Hepatic stellate cell (primary cell): Measurements from ENCODE around the gene PKD2L1.
"Not testable (repeated sequence)": the region's sequence is repeated elsewhere in the genome, so short reads cannot be mapped to it uniquely, and the experiment has no call there.

Source experiments
- DNase-seq: peaks from one replicate; pipeline ENCODE4 v3.0.0; 2011; ENCODE audit warnings: low spot score

The PKD2L1 gene

DNA sequence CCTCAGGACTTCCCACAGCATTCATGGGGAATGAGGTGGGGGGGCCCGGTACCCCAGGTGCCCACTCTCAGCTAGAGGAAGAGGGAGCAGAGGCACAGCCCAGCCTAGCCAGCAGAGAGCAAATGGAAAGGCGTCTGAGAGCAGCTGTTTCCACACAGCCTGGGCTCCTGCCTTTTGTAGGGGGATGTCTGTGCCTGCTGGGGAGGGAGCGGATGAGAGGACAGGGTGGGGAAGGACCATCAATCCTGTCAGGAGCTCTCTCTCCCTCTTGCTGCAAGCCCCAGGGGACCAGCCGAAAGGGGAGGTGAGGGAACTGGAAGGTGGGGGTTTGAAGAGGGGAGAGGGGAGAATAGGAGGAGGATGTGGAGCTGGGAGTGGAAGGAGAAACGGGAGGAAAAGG, at the start of gene PKD2L1:
PKD2L1 (minus strand) TSS at position 150 of the 400 bp plus-strand sequence; CDS start at position 25, 125 bp downstream.
- DNase-seq = no peak

- DNase-seq = no peak
Observed at GRCh38 chr10:100377830-100378229, 47.8 kb upstream of the PKD2L1 start.

GRCh38 chr10:100376656-100377055, 46.6 kb upstream of the PKD2L1 start:
- not testable (repeated sequence) for DNase-seq

DNA sequence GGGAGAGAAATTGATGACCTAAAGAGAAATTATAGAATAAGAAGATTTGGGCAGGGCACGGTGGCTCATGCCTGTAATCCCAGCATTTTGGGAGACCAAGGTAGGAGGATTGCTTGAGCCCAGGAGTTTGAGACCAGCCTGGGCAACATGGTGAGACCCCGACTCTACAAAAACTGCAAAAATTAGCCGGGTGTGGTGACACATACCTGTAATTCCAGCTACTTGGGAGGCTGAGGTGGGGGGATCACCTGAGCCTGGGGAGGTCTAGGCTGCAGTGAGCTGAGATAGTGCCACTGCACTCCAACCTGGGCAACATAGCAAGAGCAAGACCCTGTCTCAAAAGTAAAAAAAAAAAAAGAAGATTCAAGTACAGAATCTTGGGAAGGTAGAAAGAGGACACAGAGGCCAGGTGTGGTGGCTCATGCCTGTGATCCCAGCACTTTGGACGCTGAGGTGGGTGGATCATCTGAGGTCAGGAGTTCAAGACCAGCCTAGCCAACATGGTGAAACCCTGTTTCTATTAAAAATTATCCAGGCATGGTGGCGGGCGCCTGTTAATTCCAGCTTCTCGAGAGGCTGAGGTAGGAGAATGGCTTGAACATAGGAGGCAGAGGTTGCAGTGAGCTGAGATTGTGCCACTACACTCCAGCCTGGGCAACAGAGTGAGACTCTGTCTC, 44.8 kb upstream of the PKD2L1 start:
- not testable (repeated sequence) for DNase-seq

DNA sequence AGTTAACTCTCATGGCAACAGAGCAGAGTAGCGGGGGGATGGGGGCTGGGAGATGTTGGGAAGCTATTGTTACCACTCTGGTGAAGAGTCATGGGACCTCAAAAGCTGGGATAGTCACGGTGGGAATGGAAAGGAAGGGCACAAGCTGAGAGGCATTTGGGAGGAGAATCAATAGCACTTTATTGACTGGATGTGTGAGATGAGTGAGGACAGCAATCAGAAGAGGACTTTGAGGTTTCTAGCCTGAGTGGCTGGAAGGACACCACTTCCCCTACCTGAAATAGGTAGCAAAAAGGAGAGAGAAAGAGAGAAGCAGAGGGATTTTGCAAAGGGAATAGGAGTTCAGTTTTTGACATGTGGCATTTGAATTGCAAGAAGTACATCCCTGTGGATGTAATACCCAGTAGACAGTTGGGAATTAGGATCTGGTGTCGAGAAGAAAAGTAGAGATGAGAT, 44.2 kb upstream of the PKD2L1 start:
- DNase-seq = no peak

DNA sequence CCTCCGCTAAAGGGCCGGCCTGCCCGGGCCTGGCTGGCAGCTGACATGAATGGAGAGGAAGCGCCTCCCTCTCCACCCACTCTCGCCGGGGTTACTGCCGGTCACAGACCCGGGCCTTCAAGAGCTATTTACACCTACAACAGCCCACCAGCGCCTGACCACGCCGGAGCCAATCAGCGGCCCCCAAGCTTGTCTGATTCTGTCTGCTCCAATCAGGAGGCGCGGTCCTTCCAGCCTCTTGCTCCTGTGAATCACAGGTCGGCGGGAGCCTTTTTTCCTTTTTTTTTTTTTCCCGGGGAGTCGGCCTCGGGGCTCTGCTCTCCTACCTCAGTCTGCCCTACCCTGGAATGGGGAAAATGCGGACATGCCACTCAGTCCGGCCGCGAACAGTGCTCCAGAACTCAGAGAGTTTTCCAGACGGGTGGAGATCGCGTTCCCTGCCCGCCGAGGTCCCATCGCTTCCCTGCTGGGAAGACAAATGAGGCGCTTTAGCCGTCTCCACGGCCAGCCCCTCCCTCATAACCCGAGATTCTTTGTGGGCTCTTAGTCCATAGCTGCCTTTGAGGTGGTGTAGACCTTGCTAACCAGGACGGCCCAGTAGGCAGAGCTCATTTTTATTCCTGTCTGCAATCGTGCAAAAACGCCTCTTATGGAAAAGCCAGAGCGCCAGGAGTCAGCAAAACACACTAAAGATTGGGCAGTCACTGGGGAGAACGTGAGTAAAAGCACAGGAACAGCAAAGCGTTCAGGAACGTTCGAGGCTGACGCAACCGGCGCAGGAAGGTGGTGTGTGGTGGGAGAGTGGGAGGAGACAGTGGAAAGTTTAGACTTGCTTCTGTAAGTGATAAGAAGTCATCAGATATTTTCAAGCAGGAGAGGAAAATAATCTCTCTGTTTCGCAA, 43.5 kb upstream of the PKD2L1 start:
- peak; percentile 98 for DNase-seq

DNA sequence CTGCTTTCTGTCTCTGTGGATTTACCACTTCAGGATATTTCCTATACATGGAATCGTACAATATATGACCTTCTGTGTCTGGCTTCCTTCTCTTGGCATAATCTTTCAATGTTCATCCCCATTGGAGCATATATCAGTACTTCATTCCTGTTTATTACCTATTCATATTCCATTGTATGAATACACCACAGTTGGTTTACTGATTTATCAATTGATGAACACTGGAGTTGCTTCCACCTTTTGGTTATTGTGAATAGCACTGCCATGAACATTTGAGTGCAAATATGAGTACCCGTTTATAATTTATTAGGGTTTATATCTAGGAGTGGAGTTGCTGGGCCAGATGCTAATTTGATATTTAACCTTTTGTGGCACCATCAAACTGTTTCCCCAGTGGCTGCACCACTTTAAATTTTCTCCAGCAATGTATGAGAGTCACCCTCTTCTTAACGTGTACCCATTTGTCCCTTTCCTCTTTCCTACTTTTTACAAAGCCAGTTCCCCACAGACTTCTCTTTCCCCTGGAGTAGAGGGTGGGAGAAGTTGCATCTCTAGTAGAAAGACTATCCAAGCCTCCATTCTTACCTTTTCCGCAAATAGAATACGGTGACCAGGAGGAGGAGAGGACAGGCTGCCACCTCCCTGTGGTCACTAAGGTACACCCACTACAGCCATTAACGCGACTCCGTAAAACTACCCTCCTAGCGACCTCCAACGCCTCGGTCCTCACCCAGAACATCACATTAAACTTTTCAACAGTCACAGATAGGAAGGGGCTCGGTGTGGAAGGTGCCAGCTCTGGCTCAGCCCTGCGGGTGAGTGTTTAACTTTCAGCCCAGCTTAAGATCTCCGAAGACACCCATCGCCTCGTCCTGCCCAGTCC, 42.6 kb upstream of the PKD2L1 start:
- no peak for DNase-seq

DNA sequence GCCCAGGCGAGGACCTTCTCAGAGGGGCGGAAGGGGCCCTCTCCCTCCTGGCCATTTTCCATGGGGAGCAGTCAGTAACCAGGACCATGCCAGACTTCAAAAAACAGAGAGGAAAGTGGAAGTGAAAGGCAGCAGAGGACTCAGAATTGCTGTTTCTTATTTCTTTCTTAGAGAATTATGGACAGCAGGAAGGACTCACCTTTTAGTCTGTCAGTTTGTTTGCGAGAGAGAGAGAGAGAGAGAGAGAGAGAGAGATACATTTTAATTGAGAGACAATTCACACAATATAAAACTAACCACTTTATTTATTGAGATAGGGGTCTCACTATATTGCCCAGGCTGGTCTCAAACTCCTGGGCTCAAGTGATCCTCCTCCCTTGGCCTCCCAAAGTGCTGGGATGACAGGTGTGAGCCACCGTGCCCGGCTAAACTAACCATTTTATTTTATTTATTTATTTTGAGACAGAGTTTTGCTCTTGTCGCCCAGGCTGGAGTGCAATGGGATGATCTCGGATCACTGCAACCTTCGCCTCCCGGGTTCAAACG, 41.5 kb upstream of the PKD2L1 start:
- no peak for DNase-seq

DNA sequence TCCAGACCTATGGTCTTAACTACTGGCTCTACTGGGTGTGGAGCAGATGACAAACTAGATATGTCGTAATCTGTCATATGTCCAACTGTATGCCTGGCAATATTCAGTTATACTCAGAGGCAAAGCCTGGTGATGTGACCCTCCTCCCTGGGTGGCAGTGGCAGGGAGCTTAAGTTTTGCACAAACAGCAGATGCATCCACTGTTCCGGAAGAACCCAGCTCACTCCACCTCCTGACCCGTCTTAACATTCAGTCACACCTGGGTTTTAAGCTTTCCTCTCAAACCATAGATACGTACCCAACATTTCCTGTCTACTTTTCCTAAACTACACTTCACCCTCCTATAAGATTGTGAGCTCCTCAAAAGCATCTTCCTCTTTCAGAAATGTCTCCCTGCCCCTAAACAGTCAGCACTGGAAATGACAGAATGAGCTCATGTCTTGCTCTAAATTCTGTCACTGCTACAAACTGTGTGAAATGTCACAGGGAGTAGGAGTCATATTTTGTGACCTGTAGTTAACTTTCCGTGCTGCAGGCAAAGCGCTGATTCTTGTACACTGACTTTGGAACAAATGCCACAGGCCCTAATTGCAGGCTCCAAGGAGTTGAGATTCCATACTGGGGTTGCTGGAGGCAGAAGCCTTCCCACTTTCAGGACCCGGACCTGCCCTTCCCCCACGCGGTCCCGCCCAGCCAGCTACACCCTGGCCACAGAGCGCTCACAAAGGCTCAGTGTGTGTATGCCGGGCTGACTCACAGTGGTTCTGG, 40.9 kb upstream of the PKD2L1 start:
- DNase-seq = peak; percentile 73

DNA sequence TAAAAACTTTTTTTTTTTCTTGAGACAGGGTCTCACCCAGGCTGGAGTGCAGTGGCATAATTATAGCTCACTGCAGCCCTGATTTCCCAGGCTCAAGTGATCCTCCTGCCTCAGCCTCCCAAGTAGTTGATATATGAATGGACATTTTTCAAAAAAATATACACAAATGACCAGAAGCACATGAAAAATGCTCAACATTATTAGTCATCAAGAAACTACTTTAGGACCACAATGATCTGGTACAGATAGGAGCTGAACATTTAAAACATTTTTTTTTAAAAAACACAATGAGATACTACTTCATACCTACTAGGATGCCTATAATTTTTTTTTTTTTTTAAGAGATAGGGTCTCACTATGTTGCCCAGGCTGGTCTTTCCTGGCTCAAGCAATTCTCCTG, 38.7 kb upstream of the PKD2L1 start:
- no peak for DNase-seq

DNA sequence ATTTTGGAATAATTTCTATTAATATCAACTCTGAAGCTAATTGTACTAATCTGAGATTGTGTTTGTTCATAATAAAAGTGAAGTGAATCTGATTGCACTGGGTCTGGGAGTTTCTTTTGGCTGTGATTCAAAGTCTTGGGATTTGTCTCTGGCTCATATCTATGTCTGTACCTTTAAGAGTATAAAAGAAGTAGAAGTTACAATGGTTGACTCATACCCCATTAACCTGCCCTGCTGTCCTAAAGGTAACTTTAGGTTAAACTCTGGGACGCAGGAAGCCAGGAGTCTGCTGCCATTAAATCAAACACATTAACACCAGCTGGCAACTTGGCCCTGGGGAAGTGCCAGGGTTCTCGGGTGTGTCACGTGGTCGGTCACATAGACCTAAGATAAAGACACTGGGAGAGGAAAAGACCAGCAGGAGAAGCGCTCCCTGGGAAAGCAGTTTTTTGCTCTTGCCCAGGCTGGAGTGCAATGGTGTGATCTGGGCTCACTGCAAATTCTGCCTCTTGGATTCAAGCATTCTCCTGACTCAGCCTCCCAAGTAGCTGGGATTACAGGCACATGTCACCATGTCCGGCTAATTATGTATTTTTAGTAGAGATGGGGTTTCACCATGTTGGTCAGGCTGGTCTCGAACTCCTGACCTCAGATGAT, 34.8 kb upstream of the PKD2L1 start:
- DNase-seq = no peak

- no peak for DNase-seq
Observed at GRCh38 chr10:100364175-100364574, 34.1 kb upstream of the PKD2L1 start.

- no peak for DNase-seq
Observed at GRCh38 chr10:100362570-100363496, 32.8 kb upstream of the PKD2L1 start.

GRCh38 chr10:100360234-100360633, 30.2 kb upstream of the PKD2L1 start:
- no peak for DNase-seq

GRCh38 chr10:100359529-100360150, 29.6 kb upstream of the PKD2L1 start:
- DNase-seq = no peak

DNA sequence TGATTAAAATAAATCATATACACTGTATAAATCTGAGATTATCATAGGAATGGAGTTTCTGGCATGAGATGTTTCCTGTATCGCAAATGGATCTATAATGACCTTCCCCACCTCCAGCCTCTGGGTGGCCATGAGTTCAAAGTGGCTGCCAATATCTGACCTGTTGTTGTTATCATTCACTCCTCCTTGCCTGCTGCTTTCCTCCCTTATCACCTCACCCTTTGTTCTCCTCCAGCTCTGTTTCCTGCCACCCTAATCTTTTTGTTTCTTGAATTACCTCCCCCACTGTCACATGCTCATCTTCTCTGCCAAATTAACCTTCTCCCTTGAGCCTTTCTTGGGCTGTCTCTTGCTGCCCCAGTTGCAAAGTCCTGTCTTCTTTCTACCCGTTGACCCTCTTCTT, 29.0 kb upstream of the PKD2L1 start:
- no peak for DNase-seq

DNA sequence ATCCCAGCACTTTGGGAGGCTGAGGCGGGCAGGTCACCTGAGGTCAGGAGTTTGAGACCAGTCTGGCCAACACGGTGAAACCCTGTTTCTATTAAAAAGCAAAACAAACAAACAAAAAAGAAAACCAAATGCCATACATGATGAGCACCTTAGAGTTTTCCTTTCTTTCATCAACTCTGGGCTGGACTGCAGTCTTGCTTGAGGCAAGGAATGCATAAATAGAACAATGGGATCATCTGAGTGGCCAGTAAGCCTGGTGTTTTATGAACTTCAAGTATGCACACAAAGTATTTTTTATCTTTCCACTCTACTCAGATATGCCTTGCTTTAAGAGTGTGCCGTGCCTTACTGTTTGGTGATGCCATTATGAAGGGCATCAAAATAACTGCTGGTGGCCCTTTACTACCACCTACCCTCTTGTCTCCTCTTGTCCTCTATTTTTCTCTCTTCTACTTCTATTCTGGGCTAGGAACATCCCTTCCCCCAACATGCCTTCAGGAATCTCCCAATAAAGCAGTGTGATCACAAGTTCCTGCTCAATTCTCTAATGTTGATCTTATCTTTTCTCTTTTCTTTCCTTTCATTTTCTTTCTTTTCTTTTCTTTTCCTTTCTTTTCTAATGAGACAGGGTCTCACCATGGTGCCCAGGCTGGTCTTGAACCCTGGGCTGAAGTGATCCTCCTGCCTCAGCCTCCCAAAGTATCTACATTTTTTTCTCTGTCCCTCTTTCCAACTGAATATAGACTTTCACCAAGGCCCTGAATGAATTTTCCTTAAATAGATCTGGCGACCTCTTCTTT, 27.2 kb upstream of the PKD2L1 start:
- no peak for DNase-seq
